GM19463 (cell line): ENCODE data around the gene SLC24A3.

Source experiments
- ATAC-seq: cut with Tn5 transposase; IDR thresholded peaks from one replicate; pipeline ENCODE4 v1.9.1; 2021; ENCODE audit warnings: mild to moderate bottlenecking, moderate library complexity; ENCODE audit not compliant: unreplicated experiment

SLC24A3 gene

DNA sequence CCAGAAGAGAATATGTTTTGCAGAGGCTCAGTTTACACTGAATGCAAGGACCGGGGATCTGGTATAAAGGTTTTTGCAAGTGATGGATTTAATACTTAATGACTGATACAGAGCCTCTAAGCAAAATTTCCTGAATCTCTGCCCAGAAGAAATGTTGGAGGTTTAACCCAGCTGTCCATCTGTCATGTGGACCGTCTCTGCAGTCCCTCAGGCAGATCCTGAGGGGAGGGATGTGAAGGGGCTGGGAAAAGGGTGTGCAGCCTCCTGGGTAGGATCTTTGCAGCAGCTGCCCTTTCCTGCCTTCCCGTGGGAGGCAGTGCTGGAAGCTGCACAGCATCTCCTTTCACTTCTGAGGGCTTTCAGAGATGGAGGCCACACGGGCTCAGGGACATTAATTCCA lies 207.0 kb downstream of the SLC24A3 start:
- ATAC-seq, result no peak

DNA sequence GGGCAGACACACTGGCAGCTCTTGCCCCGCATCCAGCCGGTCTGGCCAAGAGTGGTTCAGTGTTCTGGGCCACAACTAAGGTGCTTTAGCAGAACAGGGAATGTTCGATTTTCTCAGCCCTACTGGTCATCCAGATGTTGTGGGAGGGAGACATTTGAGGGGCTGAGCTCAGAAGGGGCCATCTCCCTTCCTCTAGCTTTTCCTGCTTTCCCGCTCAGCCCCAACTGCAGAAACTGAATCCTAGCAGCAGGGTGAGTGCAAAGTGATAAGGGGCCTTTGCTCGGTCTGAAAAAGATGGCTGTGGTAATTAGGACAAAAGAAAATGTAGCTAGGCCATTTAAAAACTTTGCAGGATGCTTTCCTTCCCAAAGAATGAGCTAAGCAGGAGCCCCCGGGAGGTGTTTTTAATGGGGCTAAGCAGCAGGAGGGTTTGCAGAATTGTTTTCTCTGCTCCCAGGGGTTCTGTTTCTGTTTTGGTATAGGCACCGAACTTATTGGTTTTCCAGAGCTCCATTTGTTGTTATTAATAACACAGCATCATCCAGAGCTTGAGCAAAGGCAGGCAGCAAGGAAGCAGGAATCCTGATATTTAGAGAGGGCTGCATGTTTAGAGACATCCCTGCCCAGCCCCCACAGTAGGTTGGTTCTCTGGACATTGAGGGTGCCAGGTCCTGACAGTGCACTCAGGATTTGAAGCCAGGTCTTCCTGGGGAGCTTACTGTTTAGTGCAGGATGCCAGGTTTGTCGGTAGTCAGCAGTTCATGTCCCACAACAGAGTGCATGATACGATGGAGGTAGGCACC lies 210.9 kb downstream of the SLC24A3 start:
- no peak for ATAC-seq

DNA sequence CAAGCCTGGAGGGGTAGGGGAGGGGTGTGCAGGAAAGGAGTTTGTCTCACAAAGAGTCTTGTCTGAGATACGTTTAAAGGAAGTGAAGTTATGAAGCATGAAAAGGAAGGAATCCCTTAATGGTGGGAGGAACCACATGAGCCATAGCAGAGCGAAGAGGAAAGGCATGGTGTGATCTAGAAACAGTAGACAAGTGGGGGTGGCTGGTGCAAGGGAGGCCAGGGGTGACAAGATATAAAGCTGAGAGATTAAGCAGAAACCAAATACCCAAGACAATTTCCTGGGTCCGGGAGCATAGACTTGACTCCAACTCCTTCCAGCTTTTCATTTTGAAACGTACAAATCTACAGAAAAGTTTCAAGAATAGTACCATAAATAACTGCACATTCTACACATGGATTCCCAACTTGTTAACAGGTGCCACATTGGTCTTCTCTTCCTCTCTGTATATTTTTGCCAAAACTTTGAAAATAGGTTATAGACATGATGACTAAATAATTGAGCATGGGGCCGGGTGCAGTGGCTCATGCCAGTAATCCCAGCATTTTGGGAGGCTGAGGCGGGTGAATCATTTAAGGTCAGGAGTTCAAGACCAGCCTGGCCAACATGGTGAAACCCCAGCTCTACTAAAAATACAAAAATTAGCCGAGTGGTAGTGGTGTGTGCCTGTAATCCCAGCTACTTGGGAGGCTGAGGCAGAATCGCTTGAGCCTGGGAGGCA lies 211.6 kb downstream of the SLC24A3 start:
- ATAC-seq, result no peak

DNA sequence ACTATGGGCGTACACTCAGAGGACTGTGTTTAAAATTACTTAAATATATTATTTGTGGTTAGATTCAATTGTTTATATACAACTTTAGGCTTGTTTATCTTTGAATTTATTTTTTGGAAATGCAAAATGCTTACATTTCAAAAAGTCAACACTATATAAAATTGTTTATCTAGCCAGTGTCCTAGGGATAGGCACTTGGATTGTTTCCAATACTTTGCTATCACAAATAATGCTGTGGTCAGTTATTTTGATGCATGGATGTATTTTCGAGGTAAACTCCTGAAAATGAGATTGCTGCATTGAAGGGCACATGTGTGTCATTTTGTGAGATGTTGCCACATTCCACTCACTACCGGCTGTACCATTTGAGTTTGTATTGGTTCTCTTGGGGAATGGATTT lies 213.9 kb downstream of the SLC24A3 start:
- ATAC-seq, result no peak

DNA sequence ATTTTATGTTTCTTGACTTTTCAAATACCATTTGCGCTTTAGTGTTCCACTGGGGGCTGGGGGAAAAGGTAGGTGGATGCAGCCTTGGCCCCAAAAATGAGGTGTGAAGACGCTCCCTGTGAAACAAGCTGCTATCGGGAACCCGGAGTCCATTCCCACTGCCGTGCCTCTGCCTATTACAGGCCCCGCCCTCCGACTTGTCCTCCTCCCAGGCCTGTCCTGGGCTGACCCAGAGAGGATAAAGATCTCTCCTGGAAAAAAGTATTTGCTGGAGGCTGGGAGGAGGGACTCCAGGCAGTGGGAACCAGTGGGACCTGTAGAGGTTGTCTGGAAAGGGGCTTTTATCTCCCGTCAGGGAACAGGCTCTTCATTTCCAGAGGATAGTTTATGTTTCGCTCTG lies 215.0 kb downstream of the SLC24A3 start:
- no peak for ATAC-seq

DNA sequence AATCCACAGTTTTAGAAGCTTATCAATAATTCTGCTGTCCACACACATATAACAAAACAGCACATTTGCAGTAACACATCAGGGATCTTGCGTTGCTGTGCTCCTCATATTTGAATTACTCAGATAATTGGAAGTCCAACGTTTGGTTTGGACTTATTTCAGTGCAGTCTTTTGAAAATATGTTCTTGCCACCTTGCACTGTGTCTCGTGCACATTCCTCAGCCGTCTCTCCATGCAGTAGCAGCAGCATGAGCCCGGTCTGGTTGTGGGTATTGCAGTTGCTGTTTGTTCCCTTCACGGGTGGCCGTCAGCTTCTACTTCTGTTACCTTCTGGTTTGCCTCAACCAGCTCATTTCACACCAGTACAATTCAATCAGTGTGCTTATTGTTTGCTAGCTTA lies 215.5 kb downstream of the SLC24A3 start:
- no peak for ATAC-seq

DNA sequence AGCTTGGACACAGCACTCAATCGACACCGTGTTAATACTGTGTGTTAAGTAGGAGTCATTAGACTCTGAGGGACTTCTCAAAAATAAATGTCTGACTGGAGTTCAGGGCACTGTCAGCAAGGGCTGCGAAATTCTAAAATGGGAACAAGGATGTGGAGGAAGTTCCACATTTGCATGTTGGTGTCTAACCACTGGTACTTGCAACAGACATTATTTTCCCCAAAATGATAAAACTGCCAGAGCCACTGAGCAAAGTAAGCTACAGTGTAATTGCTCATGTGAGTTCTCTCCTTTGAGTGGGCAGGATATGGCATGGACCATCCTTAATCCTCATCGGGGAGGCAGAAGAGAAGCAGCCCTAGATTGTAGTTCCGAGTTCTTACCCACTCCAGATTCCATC lies 215.9 kb downstream of the SLC24A3 start:
- ATAC-seq, result no peak

DNA sequence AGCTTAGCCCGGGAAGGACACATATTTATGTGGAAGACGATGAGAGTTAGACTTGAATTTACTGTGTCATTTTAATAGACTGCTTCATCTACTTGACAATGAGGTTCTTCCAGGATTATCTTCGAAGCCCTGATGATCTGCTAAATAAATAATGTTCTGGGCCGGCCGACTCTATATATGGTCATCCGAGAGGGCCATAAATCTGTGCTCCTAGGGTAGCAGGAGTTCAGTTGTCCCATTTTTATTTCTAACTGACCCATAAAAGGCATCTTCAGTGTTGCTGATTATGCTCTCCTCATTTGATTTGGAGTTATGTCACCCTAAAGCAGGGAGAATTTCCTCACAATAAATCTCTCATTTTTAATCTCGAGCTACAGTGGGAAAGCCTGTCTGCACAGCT lies 217.1 kb downstream of the SLC24A3 start:
- no peak for ATAC-seq

DNA sequence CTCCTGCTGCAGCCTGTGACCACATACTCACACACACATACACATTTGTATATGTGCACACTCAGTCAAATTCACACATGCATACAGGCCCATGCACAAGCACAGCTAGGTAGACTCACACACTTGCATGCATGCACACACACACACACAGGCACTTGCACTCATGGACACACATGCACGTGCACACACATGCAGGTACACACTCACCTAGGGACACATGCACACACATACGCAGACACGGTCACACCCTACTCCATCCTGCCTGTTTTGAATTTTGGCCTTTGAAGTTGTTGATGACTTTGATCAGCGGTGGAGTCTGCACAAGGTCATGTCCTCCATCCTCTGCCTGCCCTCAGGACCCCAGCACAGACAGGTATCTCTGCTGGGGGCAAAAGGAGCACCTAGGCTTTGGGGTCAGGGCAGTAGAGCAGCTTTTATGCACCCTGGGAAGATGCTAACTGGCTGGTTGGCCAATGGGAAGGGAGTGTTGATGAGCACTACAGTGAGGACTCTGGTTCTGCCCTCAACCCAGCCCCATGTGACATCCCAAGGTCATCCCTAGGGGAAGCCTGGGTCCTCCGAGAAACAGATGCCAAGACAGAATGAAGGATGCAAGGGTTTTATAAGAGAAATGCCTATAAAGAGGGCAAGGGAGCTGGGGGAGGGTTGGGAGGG lies 218.3 kb downstream of the SLC24A3 start:
- ATAC-seq, result no peak

DNA sequence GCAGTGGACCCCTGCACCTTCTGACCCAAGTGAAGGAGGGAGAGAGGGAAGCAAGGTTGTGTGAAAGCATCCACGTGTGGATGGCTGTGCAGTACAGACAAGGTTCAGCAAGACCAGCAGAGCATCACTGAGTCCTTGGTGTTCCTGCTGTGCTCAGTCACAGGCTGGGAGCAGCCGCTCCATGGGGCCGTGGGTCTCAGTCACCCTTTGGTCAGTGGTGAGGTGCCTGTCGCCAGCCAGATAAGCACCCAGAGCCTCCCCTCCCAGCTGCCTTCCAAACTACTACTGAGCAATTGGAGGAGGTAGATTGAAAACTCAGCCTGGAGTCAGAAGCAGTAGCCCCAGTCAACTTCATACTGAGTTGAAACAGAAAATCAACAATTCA lies 218.9 kb downstream of the SLC24A3 start:
- no peak for ATAC-seq

DNA sequence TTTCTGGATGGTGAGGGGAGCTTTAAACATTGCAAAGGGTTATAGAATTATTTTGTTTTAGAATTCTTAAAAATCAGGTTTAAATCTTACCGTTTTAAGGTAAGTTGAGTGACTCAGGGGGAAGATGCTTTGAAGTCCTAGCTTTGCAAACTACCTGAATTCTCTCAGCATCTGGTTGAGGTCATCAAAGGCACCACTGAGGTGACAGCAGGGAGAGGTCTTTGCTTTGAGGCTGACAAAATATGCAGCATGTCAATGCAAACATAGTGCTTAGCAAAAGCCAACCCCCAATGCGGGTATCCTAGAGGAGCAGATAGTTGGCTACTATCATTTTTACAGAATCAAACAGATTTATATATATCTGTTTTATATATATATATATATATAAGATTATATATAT lies 219.5 kb downstream of the SLC24A3 start:
- ATAC-seq, result no peak

DNA sequence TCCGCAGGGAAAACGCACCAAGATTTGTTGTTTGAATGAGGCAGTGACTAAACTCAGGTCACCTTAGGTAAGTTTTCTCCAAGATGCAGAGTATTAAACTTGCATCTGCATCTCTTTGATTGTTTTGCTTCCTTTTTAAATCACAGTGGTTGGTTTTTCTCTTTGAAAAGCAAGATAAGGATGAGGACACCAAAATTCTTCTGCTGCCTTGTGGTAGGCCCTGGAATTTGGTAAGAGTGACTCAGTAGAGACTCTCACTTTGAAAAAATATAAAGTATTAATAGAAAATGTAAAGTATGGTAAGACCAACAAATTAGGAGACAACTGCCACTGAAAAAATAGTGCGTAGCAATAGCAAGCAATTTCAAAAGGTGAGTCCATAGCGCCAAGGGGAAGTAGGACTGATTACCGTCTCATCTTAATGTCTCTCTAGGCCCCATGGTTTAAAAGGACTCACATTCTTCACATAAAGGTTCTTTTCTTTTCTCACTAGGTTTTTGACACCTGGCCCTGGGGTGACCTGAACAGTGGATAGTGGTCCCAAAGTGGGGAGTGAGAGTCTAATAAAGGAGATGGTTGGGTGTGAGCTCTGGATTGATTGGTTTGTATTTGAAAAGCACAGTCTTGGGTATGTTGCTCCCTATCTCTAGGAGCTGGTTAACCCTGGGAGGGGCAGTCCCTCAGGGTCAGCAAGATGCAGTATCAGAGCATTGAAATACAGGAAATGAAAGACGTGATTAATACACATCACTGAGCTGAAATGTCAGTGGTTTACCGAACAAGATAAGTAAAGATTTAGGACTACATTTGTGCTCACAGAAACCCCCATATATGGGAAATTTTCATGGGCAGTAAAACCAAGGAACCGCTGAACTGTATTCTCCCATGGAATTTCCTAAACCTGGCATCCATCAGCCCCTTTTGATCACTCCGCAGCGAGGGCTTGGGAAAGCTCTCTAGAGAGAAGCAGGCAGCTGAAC lies 221.2 kb downstream of the SLC24A3 start:
- ATAC-seq, result no peak

DNA sequence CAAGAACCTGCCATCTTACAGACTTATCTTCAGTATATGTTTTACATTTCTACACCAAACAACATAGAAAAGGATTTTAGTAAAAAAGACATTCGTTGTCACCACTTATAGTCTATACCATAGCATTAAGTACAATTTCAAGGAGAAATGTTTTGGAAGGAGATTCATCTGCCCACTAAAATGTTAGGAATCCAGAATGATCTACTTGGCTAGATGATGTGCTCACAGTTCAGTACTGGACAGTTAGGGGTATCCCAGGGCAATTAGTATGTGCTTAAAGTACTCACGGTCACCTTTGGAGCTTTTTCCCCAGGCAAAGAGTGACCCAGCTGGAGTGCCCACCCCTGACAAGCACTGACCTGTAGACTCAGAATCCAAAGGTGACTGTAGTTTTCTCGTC lies 222.9 kb downstream of the SLC24A3 start:
- ATAC-seq, result no peak

DNA sequence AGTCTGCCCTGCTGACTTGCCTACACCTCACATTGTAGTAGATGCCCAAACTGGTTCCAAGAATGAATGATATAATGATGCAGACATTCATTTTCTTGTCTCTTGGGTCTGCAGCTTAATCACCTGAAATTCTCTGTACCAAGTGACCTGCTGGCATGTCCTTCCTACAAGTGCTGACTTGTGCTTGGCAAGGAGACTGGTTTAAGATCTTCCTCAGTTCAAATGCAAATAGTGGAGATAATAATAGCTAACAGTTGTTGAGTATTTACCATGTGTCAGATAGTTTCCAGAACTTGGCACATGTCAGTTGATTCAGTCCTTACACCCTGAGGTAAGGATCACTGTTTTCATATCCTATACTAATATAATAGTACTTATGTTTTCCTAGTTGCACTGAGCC lies 223.4 kb downstream of the SLC24A3 start:
- ATAC-seq, result no peak

DNA sequence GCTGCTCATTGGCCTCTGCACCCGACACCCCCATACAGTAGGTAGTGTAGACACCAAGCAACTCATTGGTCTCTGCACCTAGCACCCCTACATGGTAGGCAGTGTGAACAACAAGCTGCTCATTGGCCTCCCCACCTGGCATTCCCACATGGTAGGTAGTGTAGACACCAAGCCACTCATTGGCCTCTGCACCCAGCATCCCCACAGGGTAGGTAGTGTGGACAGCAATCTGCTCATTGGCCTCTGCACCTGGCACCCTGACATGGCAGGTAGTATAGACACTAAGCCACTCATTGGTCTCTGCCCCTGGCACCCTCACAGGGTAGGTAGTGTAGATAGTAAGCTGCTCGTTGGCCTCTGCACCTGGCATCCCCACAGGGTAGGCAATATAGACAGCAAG lies 226.0 kb downstream of the SLC24A3 start:
- no peak for ATAC-seq

DNA sequence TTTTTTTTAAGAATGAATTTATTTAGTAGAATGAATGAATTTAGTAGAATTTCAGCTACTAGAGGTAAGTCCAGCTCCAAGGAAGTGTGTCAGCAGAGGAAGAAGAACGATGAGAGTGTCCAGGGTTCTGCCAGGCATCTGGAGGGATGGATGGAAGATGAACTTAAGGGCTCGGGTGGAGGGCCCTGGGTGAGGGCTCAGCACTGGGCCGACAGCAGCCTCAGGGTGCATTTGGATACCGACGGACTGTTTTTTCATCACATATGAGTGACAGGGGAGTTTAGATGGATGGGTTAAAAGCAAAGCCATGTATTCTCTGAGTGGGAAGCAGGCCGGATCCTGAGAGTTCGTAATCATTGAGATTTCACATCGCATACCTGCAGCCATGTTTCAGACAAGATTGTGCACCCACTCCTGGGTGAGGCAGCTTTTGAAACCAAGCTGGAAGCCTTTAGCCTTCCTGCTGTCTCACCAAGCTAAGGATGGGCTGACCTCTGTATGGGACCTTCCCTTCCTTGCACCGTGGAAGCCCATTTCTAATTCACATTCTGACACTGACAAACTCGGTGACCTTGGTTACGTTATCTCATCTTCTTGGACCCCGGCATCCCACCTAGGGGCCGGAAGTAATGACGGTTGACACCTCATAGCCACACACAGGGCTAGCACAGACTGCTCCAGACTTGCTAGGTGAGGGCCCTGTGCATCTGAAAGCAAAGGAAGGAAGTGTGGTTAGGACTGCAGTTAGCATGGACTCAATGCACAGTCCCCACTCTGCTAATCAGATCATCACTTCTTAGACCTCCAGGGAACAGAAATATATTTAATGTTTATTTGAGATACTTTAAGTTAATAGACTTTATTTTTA lies 228.5 kb downstream of the SLC24A3 start:
- ATAC-seq, result no peak

DNA sequence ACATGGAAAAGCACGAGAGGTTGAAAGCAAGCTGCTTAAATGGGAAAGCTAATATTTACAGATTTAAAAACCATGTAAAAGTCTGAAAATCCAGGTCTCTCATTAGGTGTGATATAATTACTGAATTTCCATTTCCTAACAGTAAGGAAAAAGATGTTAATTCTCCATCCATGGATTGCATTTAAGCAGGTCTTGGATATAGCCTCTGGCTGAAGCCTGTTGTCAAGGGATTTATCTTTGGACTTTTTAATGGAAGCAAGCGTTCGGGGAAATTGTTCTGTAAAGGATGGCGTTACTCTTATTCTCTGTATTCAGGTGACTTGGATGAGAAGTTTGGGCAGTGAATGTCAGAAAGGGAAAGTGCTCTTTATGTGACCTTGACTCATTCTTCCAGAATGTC lies 233.8 kb downstream of the SLC24A3 start:
- ATAC-seq, result no peak

DNA sequence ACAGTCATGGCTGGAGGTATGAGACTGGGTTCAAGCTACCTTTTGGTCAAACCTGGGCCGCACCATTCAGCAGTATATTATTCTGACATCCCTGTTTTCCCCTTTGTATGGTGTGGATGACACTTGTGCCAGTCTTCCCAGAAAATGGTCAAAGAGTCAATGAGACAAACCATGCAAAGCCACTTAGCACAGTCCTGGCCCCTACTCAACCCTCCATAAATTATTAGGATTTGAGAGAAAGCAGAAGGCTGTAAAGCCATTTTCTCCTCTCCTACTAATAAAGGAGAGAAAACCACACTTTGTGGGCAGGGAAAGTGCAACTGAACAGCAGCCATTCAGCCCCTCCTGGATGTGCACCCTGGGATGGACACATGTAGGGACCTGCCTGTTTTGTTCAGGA lies 236.2 kb downstream of the SLC24A3 start:
- no peak for ATAC-seq

DNA sequence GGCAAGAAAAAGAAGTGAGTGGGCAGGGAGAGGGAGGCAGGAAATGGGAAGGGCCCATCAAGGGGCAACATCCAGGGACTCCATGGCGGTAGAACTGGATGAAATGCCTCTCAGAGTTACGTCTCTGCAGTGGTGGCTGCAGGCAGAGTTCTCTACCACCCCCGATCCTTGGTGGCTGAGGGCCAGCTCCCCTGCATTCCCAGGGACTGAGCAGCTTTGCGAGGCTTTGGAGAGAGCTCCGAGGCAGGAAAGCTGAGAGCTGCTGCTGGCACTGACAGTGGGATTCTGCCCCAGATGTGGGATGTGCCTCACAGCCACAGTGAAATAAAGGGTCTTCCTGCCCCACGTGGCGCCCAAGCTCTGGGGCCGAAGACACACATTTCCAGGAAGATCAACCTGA lies 236.6 kb downstream of the SLC24A3 start:
- no peak for ATAC-seq
